GM21737 (cell line): Measurements from ENCODE around the gene ARFGAP3.

Experiments used
- ATAC-seq: cut with Tn5 transposase; IDR thresholded peaks from one replicate; pipeline ENCODE4 v1.9.1; 2021; ENCODE audit warnings: mild to moderate bottlenecking, moderate library complexity; ENCODE audit not compliant: unreplicated experiment

ARFGAP3 gene

GRCh38 chr22:42825796-42826195 is 31.3 kb downstream of the ARFGAP3 start:
- ATAC-seq = no peak

DNA sequence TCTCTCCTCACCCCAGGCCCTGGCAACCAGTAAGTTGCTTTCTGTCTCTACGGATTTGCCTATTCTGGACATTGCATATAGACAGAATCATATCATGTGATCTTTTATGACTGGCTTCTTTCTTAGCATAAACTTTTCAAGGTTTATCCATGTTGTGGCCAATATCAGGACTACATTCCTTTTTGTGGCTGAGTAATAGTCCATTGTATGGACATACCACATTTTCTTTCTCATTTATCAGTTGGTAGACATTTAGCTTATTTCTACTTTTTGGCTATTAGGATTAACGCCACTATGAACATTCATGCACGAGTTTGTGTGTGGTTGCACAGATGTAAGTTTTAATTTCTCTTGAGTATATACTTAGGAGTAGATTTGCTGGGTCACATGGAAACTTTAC is 35.7 kb downstream of the ARFGAP3 start:
- no peak for ATAC-seq

DNA sequence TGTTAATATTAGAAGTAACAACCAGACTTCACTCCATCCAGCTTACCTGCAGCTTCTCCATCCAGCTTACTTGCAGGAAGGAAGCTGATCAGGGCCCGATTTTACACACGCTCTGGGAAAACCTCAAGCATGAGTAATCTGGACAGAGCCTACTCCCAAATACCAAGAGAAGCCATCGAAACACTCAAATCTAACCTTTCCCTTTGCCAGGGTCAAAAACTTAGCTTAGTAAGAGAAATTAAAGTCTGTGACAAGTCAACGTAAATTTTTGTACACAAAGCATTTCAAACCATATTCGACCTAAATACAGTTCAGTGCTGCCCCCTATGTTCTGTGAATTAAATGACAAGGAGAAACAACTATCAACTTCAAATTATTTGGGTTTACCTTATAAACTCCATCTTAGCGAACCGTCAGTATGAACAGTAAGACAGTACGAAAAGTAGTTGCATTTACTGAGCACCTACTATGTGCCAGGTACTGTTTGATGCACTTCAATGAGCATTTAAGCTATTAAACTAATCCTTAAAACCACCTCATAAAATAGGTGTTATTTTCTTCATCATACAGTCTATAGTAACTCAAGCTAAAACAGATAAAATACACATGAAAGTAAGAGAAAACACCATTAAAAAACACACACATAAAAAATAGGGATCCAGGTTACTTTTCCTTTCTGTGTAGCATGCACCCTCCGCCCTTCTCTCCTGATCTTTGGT is 36.9 kb downstream of the ARFGAP3 start:
- ATAC-seq = no peak

DNA sequence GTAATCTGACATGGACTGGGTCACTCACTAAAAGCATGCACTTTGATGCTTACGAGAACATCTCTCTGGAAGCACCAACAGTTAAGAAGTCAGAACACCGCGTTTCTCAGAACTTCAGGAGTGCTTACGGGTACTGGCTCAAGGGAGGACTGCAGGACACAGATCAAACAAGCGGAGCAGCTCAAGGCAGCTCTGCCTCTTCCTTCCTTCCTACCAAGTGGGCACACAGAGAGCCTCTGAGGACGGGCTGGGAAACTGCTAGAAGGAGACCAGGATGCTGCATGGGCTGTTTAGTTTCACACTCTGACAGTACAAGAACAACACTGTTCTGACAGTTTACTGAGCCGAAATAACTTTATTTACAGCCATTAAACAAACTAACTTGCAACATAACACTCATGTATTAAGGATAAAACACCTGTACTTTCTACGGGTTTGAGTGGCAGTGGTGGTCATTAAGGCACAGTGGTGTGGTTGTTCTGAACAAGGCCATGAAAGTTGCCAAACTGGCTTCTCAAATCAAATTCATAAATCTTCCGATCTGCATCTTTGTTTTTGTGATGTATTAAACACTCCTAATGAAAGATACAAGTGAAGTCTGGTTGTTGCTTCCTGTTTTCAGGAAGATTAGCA is 37.5 kb downstream of the ARFGAP3 start:
- no peak for ATAC-seq

DNA sequence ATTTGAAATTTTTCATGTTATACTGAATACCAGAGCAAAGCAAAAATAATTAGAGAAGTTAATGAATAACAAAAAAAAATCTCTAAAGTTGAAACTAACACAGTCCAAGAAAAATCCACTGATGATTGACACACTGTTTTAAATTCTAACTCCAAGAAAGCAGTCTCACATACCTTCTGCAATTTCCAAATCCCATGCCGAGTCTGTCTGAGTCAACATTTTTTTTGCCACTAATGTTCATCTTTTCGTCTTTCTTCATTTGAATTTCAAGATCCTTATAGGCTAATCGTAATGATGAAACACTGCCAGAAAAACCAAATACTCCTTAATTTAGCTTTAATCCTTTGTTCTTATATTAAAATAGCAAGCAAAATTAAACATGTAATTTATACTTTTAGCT is 39.5 kb downstream of the ARFGAP3 start:
- ATAC-seq = no peak

DNA sequence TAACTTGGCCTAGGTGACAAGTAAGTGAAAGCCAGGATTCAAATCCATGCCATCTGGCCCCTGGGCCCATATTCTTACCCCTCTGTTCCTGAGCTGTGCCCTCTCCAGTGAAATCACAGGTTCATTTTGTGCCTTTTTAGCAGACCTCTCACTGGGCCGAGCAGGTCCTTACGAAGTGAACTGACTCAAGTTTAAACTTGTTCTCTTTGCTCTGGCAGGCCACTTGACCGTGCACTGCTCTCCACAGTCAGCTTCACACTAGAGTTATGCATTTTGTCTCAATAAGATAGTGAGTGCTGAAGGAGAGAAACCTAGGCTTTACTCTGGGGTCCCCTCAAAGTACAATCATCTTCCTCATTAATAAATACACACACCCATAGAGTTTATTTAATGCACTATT is 40.7 kb downstream of the ARFGAP3 start:
- no peak for ATAC-seq

GRCh38 chr22:42814616-42815015 is 42.5 kb downstream of the ARFGAP3 start:
- ATAC-seq = no peak

- ATAC-seq = no peak
These were observed 42.9 kb downstream of the ARFGAP3 start for GRCh38 chr22:42814215-42814614.

DNA sequence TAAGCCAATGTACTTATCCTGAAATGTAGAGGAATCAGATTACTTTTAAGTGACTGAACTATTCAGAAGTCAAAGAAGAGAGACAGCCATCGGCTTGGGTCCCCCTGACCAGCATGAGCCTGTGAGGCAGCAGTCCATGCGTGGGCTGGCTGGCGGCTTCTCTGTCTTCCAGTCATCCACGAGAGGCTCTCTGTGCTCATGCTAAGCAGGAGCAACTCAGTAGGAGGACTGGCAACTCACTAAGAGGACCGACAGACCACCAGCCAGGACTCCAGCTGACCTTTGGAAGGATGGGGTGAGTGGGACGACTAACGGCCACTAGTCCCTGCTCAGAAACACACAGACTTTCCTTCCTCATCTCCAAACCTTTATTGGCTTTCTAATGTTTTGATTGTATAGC is 43.6 kb downstream of the ARFGAP3 start:
- no peak for ATAC-seq

DNA sequence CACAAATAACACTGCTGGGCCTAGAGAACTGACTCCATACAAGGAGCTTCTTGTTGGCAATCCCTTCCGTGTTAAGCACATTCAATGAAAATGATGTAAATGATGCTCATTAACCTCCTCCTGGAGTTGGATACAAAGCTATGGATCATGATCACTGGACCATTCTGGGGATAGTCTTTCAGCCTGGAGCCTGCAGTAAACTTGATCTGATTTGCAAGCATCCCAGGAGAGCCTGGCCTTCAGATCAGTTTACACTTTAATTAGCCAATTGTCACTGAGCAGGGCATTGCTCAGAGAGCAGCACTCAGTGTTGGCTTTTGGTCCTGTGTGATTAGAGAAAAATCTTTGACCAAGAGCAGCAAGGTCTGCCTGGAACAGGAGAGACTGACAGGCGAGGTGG is 45.6 kb downstream of the ARFGAP3 start:
- ATAC-seq = no peak

DNA sequence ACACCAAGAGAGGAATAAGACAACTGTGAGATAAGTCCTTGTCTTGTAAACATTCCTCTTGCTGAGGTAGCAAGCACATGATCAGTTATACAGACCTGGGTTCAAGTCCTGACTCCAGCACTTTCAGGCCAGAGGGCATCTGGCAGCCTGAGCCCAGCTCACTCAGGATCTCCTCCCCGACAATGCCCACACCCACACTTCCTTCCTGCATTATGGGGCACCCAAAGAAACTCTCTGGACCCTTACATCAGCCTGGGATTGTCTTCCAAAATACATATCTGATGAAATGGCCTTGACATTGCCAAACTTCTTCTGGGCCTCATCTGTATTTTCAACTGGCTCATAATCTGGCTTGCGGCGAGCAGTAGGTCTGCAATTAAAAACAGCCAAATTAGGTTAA is 48.6 kb downstream of the ARFGAP3 start:
- ATAC-seq = no peak

DNA sequence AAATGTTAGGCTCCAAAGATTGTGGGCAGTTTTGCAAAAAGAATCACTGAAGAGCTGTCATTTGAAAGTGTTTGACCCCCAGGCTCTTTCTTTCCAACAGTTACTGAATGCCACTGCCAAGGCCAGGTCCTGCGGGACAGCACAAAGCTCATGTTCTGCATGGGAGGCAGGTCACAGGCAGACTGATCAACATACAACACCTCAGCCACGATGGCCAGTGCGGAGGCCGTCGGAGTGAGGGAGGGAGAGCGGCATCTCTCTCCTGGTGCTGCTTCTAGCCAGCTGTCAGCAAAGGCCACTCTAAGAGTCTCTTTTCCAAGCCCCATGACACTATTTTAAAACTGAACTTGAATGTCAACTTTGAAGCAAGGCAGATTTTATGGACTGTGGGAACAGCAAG is 49.9 kb downstream of the ARFGAP3 start:
- ATAC-seq = no peak

DNA sequence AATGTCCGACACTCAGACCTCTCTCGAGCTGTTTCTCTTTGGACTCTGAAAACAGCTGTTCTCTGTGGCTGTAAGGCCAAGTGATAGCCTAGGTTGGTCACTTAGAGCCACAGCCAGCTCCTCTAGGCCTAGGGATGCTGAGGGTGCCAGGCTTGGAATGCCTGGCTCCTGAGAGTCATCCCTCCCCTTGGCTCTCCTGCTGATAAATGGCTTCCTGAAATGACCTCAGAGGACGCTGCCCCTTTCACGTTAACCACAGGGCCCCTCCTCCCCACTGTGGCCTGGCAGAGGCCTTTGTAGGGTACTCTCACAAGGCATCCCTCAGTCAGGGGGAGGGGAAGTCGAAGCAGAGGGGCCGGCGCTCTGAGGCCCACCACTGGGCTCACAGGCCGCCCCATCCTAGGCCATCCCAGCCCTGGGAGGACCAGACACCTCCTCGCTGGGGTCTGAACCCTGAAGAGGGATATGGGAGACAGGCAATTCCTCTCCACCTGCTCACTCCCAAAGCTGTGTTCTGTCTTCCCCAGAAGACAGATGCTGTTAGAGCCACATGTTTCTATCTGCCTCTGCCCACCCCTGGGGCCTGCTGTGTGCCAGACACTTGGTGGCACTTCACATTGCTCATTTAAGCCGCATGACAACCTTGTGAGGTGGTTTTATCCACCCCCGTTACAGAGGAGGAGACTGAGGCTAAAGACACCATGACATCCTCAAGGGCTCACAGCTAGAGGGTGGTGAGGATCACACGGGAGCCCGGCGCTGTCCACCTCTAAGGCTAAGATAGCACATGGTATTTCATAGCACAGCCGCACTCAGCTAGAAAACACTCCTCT is 50.9 kb downstream of the ARFGAP3 start:
- ATAC-seq = no peak

DNA sequence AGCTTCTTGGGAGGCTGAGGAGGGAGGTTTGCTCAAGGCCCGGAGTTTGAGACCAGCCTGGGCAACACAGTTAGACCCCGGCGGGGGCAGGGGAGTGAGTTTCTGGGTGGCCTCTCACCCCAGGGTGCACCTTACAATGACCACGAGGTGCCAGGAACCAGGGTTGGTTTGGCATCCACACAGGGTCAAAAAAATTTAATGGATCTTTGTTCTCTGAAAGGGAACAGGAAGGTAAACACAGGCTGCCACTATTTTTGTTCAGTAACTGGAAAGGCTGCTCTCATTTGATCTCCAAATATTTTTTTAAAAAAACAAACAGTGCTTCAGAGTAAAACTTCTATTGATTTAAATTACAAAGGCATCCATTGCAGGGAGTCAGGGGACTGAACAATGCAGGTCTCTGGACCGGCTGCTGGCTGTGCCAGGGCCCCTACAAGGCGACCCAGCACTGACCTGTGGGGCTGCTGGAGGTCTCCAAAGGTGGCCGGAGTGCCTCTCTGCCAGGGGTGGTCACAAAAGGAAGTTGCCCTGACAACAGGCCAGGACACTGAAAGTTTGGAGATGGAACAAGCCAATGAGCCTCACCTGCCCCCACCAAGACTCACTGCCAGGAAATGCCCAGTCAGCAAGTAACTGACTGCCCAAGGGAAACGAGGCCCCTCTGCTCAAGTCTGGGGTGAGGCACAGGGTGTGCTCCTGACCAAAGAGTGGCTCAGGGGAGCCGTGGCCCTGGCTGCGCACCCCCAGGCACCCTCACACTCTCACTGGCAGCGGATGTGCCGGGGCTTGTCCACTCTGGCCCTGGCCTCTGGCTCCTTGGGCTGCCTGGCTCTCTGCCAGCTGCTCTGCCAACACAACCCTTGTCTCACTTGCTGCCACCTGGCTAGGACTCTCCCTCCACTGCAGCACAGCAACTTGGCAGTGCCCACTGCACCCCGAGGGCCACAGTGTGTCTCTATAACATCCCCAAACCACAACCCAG is 51.8 kb downstream of the ARFGAP3 start:
- no peak for ATAC-seq

- no peak for ATAC-seq
These were observed 53.7 kb downstream of the ARFGAP3 start for GRCh38 chr22:42803389-42803788.

GRCh38 chr22:42801252-42802080 is 55.6 kb downstream of the ARFGAP3 start:
- ATAC-seq = no peak

- no peak for ATAC-seq
These were observed 56.4 kb downstream of the ARFGAP3 start for GRCh38 chr22:42800451-42801251.

DNA sequence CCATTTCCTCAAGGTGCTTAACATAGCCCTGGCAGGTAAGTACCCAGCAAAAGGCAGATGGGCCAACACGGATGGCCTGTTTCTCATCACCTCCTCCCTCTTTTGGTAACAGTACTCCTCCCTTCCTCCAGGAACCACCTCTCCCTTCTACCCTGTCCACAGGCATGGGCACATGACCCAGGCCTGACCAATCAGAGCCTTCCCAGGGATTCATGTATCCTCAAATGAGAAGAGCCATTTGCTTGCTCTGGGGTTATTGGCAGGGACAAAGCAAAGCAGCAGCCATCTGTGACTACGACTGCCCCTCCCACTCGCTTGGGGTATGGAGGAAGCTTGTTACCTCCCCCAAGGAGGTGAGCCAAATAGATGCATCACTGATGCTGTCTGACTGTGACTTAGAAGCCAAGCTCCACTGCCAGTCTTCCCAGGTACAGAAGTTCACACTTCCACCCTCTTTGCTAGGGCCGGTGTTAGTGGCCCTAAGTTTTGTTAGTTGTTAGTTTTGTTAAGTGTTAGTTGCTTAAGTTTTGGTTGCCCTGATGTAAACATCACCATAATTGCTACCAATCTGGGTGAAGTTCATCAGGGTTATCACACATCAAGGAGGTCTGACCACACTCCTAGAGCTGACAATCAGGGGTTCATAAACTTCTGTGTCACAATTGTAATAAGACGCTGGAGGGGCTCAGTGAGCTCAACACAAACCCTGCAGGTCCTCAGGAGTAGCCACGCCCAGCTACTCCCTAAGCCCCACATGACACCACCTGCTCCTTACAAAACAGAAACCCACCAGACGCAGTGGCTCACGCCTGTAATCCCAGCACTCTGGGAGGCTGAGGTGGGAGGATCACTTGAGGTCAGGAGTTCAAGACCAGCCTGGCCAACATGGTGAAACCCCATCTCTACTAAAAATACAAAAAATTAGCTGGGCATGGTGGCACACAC is 57.3 kb downstream of the ARFGAP3 start:
- ATAC-seq = no peak
